ENCODE measurements around the gene PRSS37.

PRSS37 gene

DNA sequence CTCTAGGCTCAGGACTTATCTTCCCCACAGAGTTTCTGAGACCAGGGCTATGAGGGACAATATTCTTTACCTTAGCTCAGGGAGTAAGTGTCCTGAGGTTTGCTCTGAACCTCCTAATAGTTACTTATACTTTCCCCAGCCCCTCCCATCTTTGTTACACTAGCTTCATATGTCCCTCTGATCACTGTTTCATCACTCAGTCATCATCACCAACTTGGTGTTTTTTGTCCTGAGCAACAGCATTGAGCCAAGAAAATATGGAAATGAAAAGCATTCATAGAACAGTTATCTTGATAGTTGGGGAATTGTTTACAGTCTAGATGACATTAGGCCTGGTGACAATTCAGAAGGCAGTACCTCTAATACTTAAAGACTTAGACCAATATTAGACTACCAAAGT lies at the start of gene PRSS37:
PRSS37 (minus strand) TSS at position 101 of the 400 bp plus-strand sequence. CDS start 436 bp downstream, outside the sequence.
- H3K36me3 ChIP-seq (ENCODE audit: control insufficient read depth in 1 of 2, insufficient read depth in 2 of 2, low read length in 2 of 2): no peaks in the 10 kb centered on the region
- H3K4me3 ChIP-seq (ENCODE audit: low read depth in 1 of 2, low read length in 2 of 2): no peak within 1 kb of the TSS
- no peak within 1 kb of the TSS for H3K9ac ChIP-seq (ENCODE audit: low read depth in 1 of 2, low read length in 2 of 2)
- no peaks in the 10 kb centered on the region for H3K9me3 ChIP-seq (ENCODE audit: control insufficient read depth in 1 of 2, low read length in 2 of 2)
- peaks cover 8 to 11% of the 10 kb centered on the region in 2 donors for H3K4me1 ChIP-seq (ENCODE audit: control insufficient read depth in 1 of 2, insufficient read depth in 2 of 2, low read length in 2 of 2)
- no peaks in the 10 kb centered on the region for H3K27me3 ChIP-seq (ENCODE audit: control insufficient read depth in 1 of 2, insufficient read depth in 2 of 2, low read length in 2 of 2)
- no peak within 1 kb of the TSS for H3K27ac ChIP-seq (ENCODE audit: low read depth, low read length)

GRCh38 chr7:141889321-141889720 lies 48.0 kb upstream of the PRSS37 start:
- Histone ChIP-seq H3K9me3 (ENCODE audit: control insufficient read depth in 1 of 2, low read length in 2 of 2) (no peaks in the 10 kb centered on the region), H3K36me3 (ENCODE audit: control insufficient read depth in 1 of 2, insufficient read depth in 2 of 2, low read length in 2 of 2) (no peaks in the 10 kb centered on the region), H3K4me1 (ENCODE audit: control insufficient read depth in 1 of 2, insufficient read depth in 2 of 2, low read length in 2 of 2) (no peaks in the 10 kb centered on the region), H3K27me3 (ENCODE audit: control insufficient read depth in 1 of 2, insufficient read depth in 2 of 2, low read length in 2 of 2) (no peaks in the 10 kb centered on the region), H3K4me3 (ENCODE audit: low read depth in 1 of 2, low read length in 2 of 2) (no peak overlapping the region), H3K9ac (ENCODE audit: low read depth in 1 of 2, low read length in 2 of 2) (no peak overlapping the region), H3K27ac (ENCODE audit: low read depth, low read length) (no peak overlapping the region)

DNA sequence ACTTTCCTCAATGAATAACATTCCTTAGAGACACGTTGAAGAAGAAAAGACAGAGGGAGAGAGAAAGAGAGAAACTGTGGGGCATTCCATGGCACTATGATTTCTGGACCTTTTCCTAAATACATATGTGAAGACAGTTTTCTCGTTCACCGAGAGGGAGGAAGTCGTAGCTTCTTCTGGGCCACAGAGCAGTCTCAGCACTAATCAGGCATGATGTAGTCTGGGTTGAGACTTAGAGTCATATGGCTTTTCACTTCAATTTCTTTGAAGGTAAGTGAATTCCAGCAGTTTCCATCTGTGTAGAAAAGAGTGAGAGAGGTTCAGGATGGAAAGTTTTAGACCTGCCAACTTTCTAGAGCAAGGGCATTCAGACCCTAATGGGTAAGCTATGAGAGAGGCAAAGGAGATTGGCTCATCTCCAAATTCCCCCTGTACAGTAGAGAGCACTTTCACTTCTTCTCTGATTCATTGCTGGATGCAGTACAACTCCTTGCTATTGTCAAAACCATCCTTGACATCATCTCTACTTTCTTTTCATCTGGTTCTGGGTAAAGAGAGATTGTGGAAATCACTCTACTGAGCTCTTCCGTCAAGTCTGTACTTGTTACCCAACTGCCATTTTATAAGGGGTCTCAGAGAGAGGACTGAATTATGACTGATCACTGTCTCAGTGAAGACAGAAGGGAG lies 43.4 kb upstream of the PRSS37 start:
- H3K27ac ChIP-seq (ENCODE audit: low read depth, low read length): no peak overlapping the region
- no peaks in the 10 kb centered on the region for H3K4me1 ChIP-seq (ENCODE audit: control insufficient read depth in 1 of 2, insufficient read depth in 2 of 2, low read length in 2 of 2)
- H3K36me3 ChIP-seq (ENCODE audit: control insufficient read depth in 1 of 2, insufficient read depth in 2 of 2, low read length in 2 of 2): no peaks in the 10 kb centered on the region
- no peak overlapping the region for H3K9ac ChIP-seq (ENCODE audit: low read depth in 1 of 2, low read length in 2 of 2)
- H3K9me3 ChIP-seq (ENCODE audit: control insufficient read depth in 1 of 2, low read length in 2 of 2): no peaks in the 10 kb centered on the region
- no peak overlapping the region for H3K4me3 ChIP-seq (ENCODE audit: low read depth in 1 of 2, low read length in 2 of 2)
- no peaks in the 10 kb centered on the region for H3K27me3 ChIP-seq (ENCODE audit: control insufficient read depth in 1 of 2, insufficient read depth in 2 of 2, low read length in 2 of 2)

DNA sequence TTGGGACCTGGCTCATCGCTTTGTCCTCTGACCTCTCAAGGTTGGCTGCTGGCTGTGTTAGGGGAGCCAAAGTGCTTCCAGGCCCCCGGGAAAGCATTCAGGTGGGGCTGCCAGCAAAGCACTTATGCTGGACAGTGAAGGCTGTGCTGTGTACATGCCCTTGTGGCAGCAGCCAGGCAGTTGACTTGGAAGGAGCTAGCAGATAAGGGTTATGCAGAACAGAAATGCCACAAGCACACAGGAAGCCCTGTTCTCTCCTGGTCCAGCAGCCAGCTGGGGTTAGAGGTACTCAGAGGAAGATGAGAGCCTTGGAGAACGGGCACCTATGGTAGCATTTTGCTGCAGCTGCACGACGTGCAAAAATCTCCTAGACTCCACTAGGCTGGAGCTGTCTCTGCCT lies 39.7 kb upstream of the PRSS37 start:
- H3K27me3 ChIP-seq (ENCODE audit: control insufficient read depth in 1 of 2, insufficient read depth in 2 of 2, low read length in 2 of 2): no peaks in the 10 kb centered on the region
- H3K36me3 ChIP-seq (ENCODE audit: control insufficient read depth in 1 of 2, insufficient read depth in 2 of 2, low read length in 2 of 2): no peaks in the 10 kb centered on the region
- H3K9ac ChIP-seq (ENCODE audit: low read depth in 1 of 2, low read length in 2 of 2): no peak overlapping the region
- no peaks in the 10 kb centered on the region for H3K9me3 ChIP-seq (ENCODE audit: control insufficient read depth in 1 of 2, low read length in 2 of 2)
- H3K27ac ChIP-seq (ENCODE audit: low read depth, low read length): no peak overlapping the region
- H3K4me3 ChIP-seq (ENCODE audit: low read depth in 1 of 2, low read length in 2 of 2): no peak overlapping the region
- H3K4me1 ChIP-seq (ENCODE audit: control insufficient read depth in 1 of 2, insufficient read depth in 2 of 2, low read length in 2 of 2): no peaks in the 10 kb centered on the region

- no peak overlapping the region for H3K4me3 ChIP-seq (ENCODE audit: low read depth in 1 of 2, low read length in 2 of 2)
- no peaks in the 10 kb centered on the region for H3K36me3 ChIP-seq (ENCODE audit: control insufficient read depth in 1 of 2, insufficient read depth in 2 of 2, low read length in 2 of 2)
- H3K27ac ChIP-seq (ENCODE audit: low read depth, low read length): no peak overlapping the region
- no peaks in the 10 kb centered on the region for H3K27me3 ChIP-seq (ENCODE audit: control insufficient read depth in 1 of 2, insufficient read depth in 2 of 2, low read length in 2 of 2)
- no peak overlapping the region for H3K9ac ChIP-seq (ENCODE audit: low read depth in 1 of 2, low read length in 2 of 2)
- H3K4me1 ChIP-seq (ENCODE audit: control insufficient read depth in 1 of 2, insufficient read depth in 2 of 2, low read length in 2 of 2): no peaks in the 10 kb centered on the region
- no peaks in the 10 kb centered on the region for H3K9me3 ChIP-seq (ENCODE audit: control insufficient read depth in 1 of 2, low read length in 2 of 2)
Measured at GRCh38 chr7:141877365-141877764, 36.1 kb upstream of the PRSS37 start.

DNA sequence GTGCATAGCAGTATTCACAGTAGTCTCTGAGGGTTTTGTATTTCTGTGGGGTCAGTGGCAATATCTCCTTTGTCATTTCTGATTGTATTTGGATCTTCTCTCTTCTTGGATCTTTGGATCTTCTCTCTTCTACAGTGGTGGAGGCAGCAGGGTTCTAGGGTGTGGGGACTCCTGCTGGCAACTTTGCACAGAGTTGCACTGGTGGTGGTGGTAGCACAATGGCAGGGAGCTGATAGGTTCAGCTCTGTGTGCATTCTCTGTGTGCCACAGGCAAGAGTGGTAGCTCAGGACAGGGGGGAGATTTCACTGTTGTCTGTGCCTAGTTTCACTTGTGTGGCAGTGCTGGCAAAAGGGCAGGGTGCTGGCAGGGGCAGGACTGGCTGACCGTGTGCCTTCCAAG lies 35.1 kb upstream of the PRSS37 start:
- Histone ChIP-seq H3K36me3 (ENCODE audit: control insufficient read depth in 1 of 2, insufficient read depth in 2 of 2, low read length in 2 of 2) (no peaks in the 10 kb centered on the region), H3K4me3 (ENCODE audit: low read depth in 1 of 2, low read length in 2 of 2) (no peak overlapping the region), H3K27ac (ENCODE audit: low read depth, low read length) (no peak overlapping the region), H3K4me1 (ENCODE audit: control insufficient read depth in 1 of 2, insufficient read depth in 2 of 2, low read length in 2 of 2) (no peaks in the 10 kb centered on the region), H3K27me3 (ENCODE audit: control insufficient read depth in 1 of 2, insufficient read depth in 2 of 2, low read length in 2 of 2) (no peaks in the 10 kb centered on the region), H3K9me3 (ENCODE audit: control insufficient read depth in 1 of 2, low read length in 2 of 2) (no peaks in the 10 kb centered on the region), H3K9ac (ENCODE audit: low read depth in 1 of 2, low read length in 2 of 2) (no peak overlapping the region)

GRCh38 chr7:141875453-141875852 lies 34.2 kb upstream of the PRSS37 start:
- Histone ChIP-seq H3K36me3 (ENCODE audit: control insufficient read depth in 1 of 2, insufficient read depth in 2 of 2, low read length in 2 of 2) (no peaks in the 10 kb centered on the region), H3K9me3 (ENCODE audit: control insufficient read depth in 1 of 2, low read length in 2 of 2) (no peaks in the 10 kb centered on the region), H3K27ac (ENCODE audit: low read depth, low read length) (no peak overlapping the region), H3K9ac (ENCODE audit: low read depth in 1 of 2, low read length in 2 of 2) (no peak overlapping the region), H3K27me3 (ENCODE audit: control insufficient read depth in 1 of 2, insufficient read depth in 2 of 2, low read length in 2 of 2) (no peaks in the 10 kb centered on the region), H3K4me1 (ENCODE audit: control insufficient read depth in 1 of 2, insufficient read depth in 2 of 2, low read length in 2 of 2) (no peaks in the 10 kb centered on the region), H3K4me3 (ENCODE audit: low read depth in 1 of 2, low read length in 2 of 2) (no peak overlapping the region)

DNA sequence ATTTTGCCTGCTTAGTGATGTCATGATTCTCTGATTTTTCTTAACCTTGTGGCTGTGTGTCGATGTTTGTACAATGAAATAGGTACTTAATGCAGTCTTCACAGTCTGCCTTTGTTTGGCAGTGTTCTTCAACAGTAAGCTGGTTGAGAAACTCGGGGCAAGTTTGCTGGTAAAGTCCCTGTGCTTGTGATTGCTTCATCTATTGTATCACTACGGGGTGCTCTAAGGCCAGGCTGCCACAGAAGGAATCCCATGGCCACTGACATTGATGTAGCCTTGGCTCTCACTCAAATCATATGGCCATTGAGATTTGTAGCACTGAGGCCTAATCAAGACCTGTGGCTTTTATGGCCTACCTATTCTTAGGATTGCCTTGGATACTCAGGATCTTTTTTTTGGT lies 33.5 kb upstream of the PRSS37 start:
- no peaks in the 10 kb centered on the region for H3K4me1 ChIP-seq (ENCODE audit: control insufficient read depth in 1 of 2, insufficient read depth in 2 of 2, low read length in 2 of 2)
- H3K4me3 ChIP-seq (ENCODE audit: low read depth in 1 of 2, low read length in 2 of 2): no peak overlapping the region
- no peaks in the 10 kb centered on the region for H3K9me3 ChIP-seq (ENCODE audit: control insufficient read depth in 1 of 2, low read length in 2 of 2)
- no peak overlapping the region for H3K27ac ChIP-seq (ENCODE audit: low read depth, low read length)
- no peak overlapping the region for H3K9ac ChIP-seq (ENCODE audit: low read depth in 1 of 2, low read length in 2 of 2)
- H3K36me3 ChIP-seq (ENCODE audit: control insufficient read depth in 1 of 2, insufficient read depth in 2 of 2, low read length in 2 of 2): no peaks in the 10 kb centered on the region
- no peaks in the 10 kb centered on the region for H3K27me3 ChIP-seq (ENCODE audit: control insufficient read depth in 1 of 2, insufficient read depth in 2 of 2, low read length in 2 of 2)

DNA sequence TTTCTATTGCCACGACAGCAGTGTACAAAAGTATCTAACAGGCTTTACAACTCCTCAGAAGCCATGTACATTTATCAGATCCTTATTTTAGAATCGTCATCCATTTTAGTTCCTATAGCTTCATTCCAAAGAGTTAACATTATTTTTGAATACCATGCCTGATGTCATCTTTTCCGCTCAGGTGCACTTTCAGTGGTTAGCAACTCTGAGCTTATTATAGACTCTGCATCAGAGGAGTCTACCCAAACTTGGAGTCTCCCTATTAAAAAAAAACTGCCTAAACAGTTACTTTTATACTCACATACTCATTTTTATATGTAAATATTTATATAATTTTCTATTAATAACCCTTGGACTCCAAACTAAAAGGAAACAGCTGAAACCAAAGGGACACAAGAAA lies 31.6 kb upstream of the PRSS37 start:
- Histone ChIP-seq H3K36me3 (ENCODE audit: control insufficient read depth in 1 of 2, insufficient read depth in 2 of 2, low read length in 2 of 2) (no peaks in the 10 kb centered on the region), H3K4me1 (ENCODE audit: control insufficient read depth in 1 of 2, insufficient read depth in 2 of 2, low read length in 2 of 2) (no peaks in the 10 kb centered on the region), H3K9me3 (ENCODE audit: control insufficient read depth in 1 of 2, low read length in 2 of 2) (no peaks in the 10 kb centered on the region), H3K9ac (ENCODE audit: low read depth in 1 of 2, low read length in 2 of 2) (no peak overlapping the region), H3K27me3 (ENCODE audit: control insufficient read depth in 1 of 2, insufficient read depth in 2 of 2, low read length in 2 of 2) (no peaks in the 10 kb centered on the region), H3K27ac (ENCODE audit: low read depth, low read length) (no peak overlapping the region), H3K4me3 (ENCODE audit: low read depth in 1 of 2, low read length in 2 of 2) (no peak overlapping the region)

DNA sequence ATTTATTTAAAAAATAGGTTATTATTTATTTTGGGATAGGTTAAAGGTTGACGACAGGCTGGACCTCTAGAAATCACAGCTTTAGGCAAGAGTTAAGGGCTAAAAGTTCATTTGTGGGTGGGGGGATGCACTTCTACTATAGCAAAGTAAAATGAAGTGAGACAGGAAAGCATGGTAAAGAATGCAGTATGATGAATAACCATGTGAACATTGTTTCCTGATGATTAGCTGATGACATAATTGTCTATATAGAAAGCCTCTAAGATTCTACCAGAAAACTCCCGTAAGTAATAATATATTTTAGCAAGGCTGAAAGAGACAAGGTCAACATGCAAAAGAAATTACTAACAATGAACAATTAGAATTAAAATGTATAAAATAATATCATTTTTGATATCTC lies 25.7 kb upstream of the PRSS37 start:
- Histone ChIP-seq H3K4me3 (ENCODE audit: low read depth in 1 of 2, low read length in 2 of 2) (no peak overlapping the region), H3K27ac (ENCODE audit: low read depth, low read length) (no peak overlapping the region), H3K36me3 (ENCODE audit: control insufficient read depth in 1 of 2, insufficient read depth in 2 of 2, low read length in 2 of 2) (no peaks in the 10 kb centered on the region), H3K27me3 (ENCODE audit: control insufficient read depth in 1 of 2, insufficient read depth in 2 of 2, low read length in 2 of 2) (no peaks in the 10 kb centered on the region), H3K9me3 (ENCODE audit: control insufficient read depth in 1 of 2, low read length in 2 of 2) (no peaks in the 10 kb centered on the region), H3K9ac (ENCODE audit: low read depth in 1 of 2, low read length in 2 of 2) (no peak overlapping the region), H3K4me1 (ENCODE audit: control insufficient read depth in 1 of 2, insufficient read depth in 2 of 2, low read length in 2 of 2) (no peaks in the 10 kb centered on the region)

Data from duodenal mucosa (tissue), 2 donors.